H1 (cell line): ENCODE data around the gene SSB. TPM values are rescaled to one million over a fixed set of nuclear protein-coding genes. Genes with fewer than 3 reads are reported as not detected.

Source experiments
- SIN3A ChIP-seq, 2 experiments: IDR thresholded peaks in 1 of 2; conservative IDR thresholded peaks in 1 of 2; 2 replicates each; pipeline ENCODE4 v1.6.1; 2011 to 2012; ENCODE audit warnings: low read length in 2 of 2, improper control_type of control experiment in 1 of 2, low read depth in 1 of 2, mild to moderate bottlenecking in 1 of 2
- USF2 ChIP-seq: IDR thresholded peaks from 2 replicates; pipeline ENCODE4 v1.6.1; 2011; ENCODE audit warnings: low read length, improper control_type of control experiment
- polyA plus RNA-seq, 7 experiments: library from polyadenylated mRNA; depleted of rRNA in 3 of 7; stranded (reverse) in 5 of 7; unstranded in 2 of 7; fragments of >200 nt in 5 of 7; fragments of 200-250 nt in 2 of 7; gene quantifications; 1 replicate in 5 of 7; 2 replicates in 1 of 7; 4 replicates in 1 of 7; pipeline versions ENCODE4 v1.2.1 to v1.2.3, GENCODE V29; 2011 to 2013; ENCODE audit warnings: missing spikeins in 2 of 7, mixed read lengths in 2 of 7
- total RNA-seq: library from RNA; stranded (reverse); fragmentation: NEBNext Ultra II Directional; extraction: Animal tissue kit (Norgen Biotek cat#: 25700); gene quantifications from 2 replicates; pipeline ENCODE4 v1.2.1, GENCODE V29; 2021

Gene SSB
- total and polyA plus RNA-seq, 2 of the 8 experiments (the other 6 are each of a cell fraction or from before 2014, with no cell fraction given) = 60.8 to 270 TPM

- TF ChIP-seq USF2 (no peak), SIN3A (conservative IDR thresholded peaks at IDR 0.05 in 1 of 2, IDR thresholded peaks at IDR 0.05 in 1 of 2; ENCODE audit: low read depth in 1 of 2, low read length in 2 of 2) (no peak)
- TF ChIP-seq, all 59 proteins: peak for 0
Observed at GRCh38 chr2:169781249-169782013, 17.2 kb upstream of the SSB start (continued).
